PFSK-1 (cell line): ENCODE measurements around the gene NAXE.

Source experiments
- FOXP2 ChIP-seq: optimal IDR thresholded peaks from 2 replicates; pipeline ENCODE3; 2011; ENCODE audit warnings: borderline replicate concordance, control low read depth, inconsistent platforms; ENCODE audit not compliant: insufficient read depth; ENCODE audit errors: extremely low read length, extremely low read depth
- POLR2AphosphoS5 ChIP-seq: IDR thresholded peaks from 2 replicates; pipeline ENCODE4 v1.6.1; 2012; ENCODE audit warnings: low read depth, mild to moderate bottlenecking, control low read depth, low read length, moderate library complexity
- SIN3A ChIP-seq: IDR thresholded peaks from 2 replicates; pipeline ENCODE4 v1.6.1; 2012; ENCODE audit warnings: mild to moderate bottlenecking, low read length, moderate library complexity, borderline replicate concordance; ENCODE audit not compliant: insufficient read depth
- TAF1 ChIP-seq: IDR thresholded peaks from 2 replicates; pipeline ENCODE4 v1.6.1; 2012; ENCODE audit warnings: low read length, control low read depth, borderline replicate concordance; ENCODE audit not compliant: insufficient read depth
- TF ChIP-seq, protein P1 (sequence below), 2 experiments: IDR thresholded peaks; 2 replicates each; pipeline versions ENCODE4 v1.6.1 to v1.8.0; 2011 to 2012; ENCODE audit warnings: low read depth in 2 of 2, low read length in 2 of 2, control low read depth in 1 of 2, inconsistent platforms in 1 of 2, mild to moderate bottlenecking in 1 of 2, moderate library complexity in 1 of 2; ENCODE audit not compliant: insufficient read depth in 1 of 2

The NAXE gene

DNA sequence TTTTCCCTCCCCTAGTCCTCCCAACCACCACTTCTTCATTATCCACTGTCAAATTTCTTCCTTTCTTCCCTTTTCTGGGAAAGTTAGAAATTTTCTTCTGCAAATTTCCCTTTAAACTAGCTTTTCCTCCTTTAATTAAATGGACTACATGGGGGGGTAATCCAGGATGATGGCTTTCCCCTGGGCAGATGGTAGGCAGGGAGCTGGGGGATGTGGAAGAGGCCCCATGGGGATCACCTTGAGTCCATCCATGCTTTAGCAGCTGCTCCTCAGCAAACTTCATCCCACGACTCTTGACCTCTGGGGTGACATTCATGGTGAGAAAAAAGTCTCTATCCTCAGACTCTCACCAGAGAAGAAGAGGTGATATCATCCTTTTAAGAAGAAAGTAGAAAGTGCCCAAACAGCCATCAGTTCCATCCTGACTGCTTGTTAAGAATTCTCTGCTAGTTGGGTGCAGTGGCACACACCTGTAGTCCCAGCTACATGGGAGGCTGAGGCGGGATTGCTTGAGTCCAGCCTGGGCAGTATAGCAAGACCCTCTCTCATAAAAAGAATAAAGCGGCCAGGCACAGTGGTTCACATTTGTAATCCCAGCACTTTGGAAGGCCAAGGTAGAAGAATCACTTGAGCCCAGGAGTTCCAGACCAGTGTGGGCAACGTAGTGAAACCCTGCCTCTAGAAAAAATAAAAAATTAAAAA, 7.3 kb downstream of the NAXE start:
- no peak for TF ChIP-seq POLR2AphosphoS5
- no peak for TF ChIP-seq TAF1
- no peak for TF ChIP-seq SIN3A
- TF ChIP-seq, protein P1, sequence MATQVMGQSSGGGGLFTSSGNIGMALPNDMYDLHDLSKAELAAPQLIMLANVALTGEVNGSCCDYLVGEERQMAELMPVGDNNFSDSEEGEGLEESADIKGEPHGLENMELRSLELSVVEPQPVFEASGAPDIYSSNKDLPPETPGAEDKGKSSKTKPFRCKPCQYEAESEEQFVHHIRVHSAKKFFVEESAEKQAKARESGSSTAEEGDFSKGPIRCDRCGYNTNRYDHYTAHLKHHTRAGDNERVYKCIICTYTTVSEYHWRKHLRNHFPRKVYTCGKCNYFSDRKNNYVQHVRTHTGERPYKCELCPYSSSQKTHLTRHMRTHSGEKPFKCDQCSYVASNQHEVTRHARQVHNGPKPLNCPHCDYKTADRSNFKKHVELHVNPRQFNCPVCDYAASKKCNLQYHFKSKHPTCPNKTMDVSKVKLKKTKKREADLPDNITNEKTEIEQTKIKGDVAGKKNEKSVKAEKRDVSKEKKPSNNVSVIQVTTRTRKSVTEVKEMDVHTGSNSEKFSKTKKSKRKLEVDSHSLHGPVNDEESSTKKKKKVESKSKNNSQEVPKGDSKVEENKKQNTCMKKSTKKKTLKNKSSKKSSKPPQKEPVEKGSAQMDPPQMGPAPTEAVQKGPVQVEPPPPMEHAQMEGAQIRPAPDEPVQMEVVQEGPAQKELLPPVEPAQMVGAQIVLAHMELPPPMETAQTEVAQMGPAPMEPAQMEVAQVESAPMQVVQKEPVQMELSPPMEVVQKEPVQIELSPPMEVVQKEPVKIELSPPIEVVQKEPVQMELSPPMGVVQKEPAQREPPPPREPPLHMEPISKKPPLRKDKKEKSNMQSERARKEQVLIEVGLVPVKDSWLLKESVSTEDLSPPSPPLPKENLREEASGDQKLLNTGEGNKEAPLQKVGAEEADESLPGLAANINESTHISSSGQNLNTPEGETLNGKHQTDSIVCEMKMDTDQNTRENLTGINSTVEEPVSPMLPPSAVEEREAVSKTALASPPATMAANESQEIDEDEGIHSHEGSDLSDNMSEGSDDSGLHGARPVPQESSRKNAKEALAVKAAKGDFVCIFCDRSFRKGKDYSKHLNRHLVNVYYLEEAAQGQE (IDR thresholded peaks at IDR 0.05; ENCODE audit: insufficient read depth in 1 of 2, low read depth in 2 of 2, low read length in 2 of 2) = no peak
- TF ChIP-seq FOXP2 = no peak

DNA sequence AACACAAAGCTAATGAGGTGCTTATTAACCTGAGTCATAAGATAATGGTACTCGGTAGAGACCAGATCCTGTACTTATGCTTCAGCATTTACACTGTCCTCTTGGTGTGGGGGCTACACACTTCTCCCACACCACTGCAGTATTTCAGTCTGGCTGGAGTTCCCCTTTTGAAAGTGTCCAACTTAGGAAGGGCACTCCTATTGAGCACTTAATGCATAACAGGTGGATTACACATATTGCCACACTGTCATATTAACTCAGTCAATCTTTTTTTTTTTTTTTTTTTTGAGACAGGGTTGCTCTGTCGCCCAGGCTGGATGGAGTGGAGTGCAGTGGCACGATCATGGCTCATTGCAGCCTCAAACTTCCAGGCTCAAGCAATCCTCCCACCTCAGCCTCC, 8.2 kb downstream of the NAXE start:
- TF ChIP-seq POLR2AphosphoS5 (no peak), TAF1 (no peak), SIN3A (no peak), FOXP2 (no peak)
- TF ChIP-seq, protein P1 (IDR thresholded peaks at IDR 0.05; ENCODE audit: insufficient read depth in 1 of 2, low read depth in 2 of 2, low read length in 2 of 2) = no peak

DNA sequence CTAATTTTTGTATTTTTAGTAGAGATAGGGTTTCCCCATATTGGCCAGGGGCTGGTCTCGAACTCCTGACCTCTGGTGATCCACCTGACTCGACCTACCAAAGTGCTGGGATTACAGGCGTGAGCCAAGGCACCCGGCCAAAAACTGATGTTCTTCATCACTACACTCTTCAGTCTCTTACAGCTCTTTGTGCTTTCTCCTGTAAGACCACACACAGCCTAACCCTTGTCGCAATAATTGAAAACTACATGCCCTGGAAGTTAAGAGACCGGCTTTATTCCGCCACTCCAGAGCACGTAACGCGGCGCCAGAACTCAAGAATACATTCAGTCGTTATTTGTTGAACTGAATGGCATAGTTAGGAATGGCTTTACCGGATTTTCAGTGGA, 9.2 kb downstream of the NAXE start:
- no peak for TF ChIP-seq SIN3A
- TF ChIP-seq, protein P1 (IDR thresholded peaks at IDR 0.05; ENCODE audit: insufficient read depth in 1 of 2, low read depth in 2 of 2, low read length in 2 of 2) = no peak
- TF ChIP-seq FOXP2 = no peak
- no peak for TF ChIP-seq POLR2AphosphoS5
- no peak for TF ChIP-seq TAF1

GRCh38 chr1:156601122-156601830, 9.7 kb downstream of the NAXE start, which contains the start of gene GPATCH4:
TSS of gene GPATCH4 (minus strand) at chr1:156601479.
- TF ChIP-seq TAF1 (peak; percentile 96), SIN3A (peak; percentile 98; the same call in 1 of the 2 replicates), FOXP2 (no peak), POLR2AphosphoS5 (peak; percentile 94)
- TF ChIP-seq, protein P1 (IDR thresholded peaks at IDR 0.05; ENCODE audit: insufficient read depth in 1 of 2, low read depth in 2 of 2, low read length in 2 of 2) = peak in 1 of 2 experiments; percentile 66; a peak in 1 of 4 replicates
